ENCODE data around the gene PIGU.
"Not testable (repeated sequence)": the region's sequence is repeated elsewhere in the genome, so short reads cannot be mapped to it uniquely, and the experiment has no call there.

The PIGU gene

GRCh38 chr20:34621383-34622367 is 55.2 kb downstream of the PIGU start:
- DNase-seq (ENCODE audit: low read depth) = no peak

- no peak for DNase-seq (ENCODE audit: low read depth)
These were observed 55.9 kb downstream of the PIGU start for GRCh38 chr20:34621036-34621343.

- no peak for DNase-seq (ENCODE audit: low read depth)
These were observed 58.2 kb downstream of the PIGU start for GRCh38 chr20:34618676-34619075.

- DNase-seq (ENCODE audit: low read depth) = not testable (repeated sequence)
These were observed 60.0 kb downstream of the PIGU start for GRCh38 chr20:34616913-34617312.

GRCh38 chr20:34615477-34615876 is 61.4 kb downstream of the PIGU start:
- DNase-seq (ENCODE audit: low read depth) = no peak

- DNase-seq (ENCODE audit: low read depth) = not testable (repeated sequence)
These were observed 64.9 kb downstream of the PIGU start for GRCh38 chr20:34611976-34612375.

GRCh38 chr20:34607066-34607465 is 69.8 kb downstream of the PIGU start:
- no peak for DNase-seq (ENCODE audit: low read depth)

GRCh38 chr20:34604980-34605788 is 71.7 kb downstream of the PIGU start:
- DNase-seq (ENCODE audit: low read depth) = no peak

- no peak for DNase-seq (ENCODE audit: low read depth)
These were observed 75.8 kb downstream of the PIGU start for GRCh38 chr20:34600892-34601653.

- DNase-seq (ENCODE audit: low read depth) = no peak
These were observed 81.3 kb downstream of the PIGU start for GRCh38 chr20:34595377-34596184.

- DNase-seq (ENCODE audit: low read depth) = no peak
These were observed 90.3 kb downstream of the PIGU start for GRCh38 chr20:34586488-34587163.

GRCh38 chr20:34585019-34585418 is 91.9 kb downstream of the PIGU start:
- DNase-seq (ENCODE audit: low read depth) = no peak

GRCh38 chr20:34583544-34583943 is 93.3 kb downstream of the PIGU start:
- DNase-seq (ENCODE audit: low read depth) = no peak

- no peak for DNase-seq (ENCODE audit: low read depth)
These were observed 94.0 kb downstream of the PIGU start for GRCh38 chr20:34582911-34583310.

GRCh38 chr20:34582221-34582620 is 94.7 kb downstream of the PIGU start:
- DNase-seq (ENCODE audit: low read depth) = no peak

- DNase-seq (ENCODE audit: low read depth) = no peak
These were observed 95.3 kb downstream of the PIGU start for GRCh38 chr20:34581341-34582184.

GRCh38 chr20:34579979-34580940 is 96.6 kb downstream of the PIGU start:
- DNase-seq (ENCODE audit: low read depth) = no peak

- no peak for DNase-seq (ENCODE audit: low read depth)
These were observed 97.5 kb downstream of the PIGU start for GRCh38 chr20:34579191-34579978.

Data from T-helper 22 cell (primary cell).